ENCODE data around the gene DGKD. TPM values are rescaled to one million over a fixed set of nuclear protein-coding genes. Genes with fewer than 3 reads are reported as not detected.
A peak's percentile ranks its signal among the peaks of the same experiment; 100 is the strongest.

The DGKD gene
- total and polyA plus RNA-seq, 2 donors from 2014 or later, result 2.6 to 32.3 TPM

DNA sequence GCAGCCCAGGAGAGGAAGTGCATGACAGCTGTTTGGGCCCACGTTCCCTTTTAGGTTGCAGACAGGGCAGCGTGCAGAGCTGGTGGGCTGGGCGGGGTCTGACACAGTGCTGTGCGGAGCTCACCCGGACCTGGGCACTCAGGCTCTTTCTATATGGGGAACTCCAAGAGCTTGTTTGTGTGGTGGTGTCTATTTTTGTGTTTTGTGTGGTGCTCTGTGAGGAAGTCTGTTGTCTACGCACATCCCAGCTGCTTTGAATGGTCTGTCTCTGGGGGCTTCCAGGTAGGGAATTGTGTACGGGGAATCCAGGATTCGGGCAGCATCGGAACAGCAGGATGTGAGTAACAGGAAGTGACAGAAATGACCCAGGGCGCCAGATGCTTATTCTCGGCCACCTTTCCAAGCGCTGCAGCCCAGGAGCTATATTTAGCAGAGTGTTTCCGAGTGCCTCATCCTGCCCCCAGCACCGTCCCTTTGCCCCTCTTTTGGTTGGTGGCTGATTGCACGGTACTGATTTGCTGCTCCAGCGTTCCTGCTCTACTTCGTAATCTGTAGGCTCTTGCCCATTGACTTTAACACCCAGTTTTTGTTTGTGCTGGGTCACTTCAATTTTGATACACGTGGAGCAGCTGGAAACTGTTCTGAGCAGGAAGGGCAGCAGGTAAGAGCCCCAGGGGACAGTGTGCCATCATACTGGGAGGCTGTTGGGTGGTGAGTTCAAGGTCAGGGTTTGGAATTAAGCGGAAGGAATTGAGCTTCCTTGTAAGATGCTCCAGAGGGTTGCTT, 64.7 kb downstream of the DGKD start:
- H3K4me3 ChIP-seq (ENCODE audit: low read length in 3 of 3), result no peak overlapping the region
- no peaks in the 10 kb centered on the region for H3K27me3 ChIP-seq (ENCODE audit: control insufficient read depth, insufficient read depth, low read length)
- no peaks in the 10 kb centered on the region for H3K9me3 ChIP-seq (ENCODE audit: control insufficient read depth in 2 of 3, insufficient read depth in 1 of 3, low read length in 3 of 3)
- no peaks in the 10 kb centered on the region for H3K36me3 ChIP-seq (ENCODE audit: control insufficient read depth in 2 of 3, insufficient read depth in 3 of 3, low read length in 3 of 3)
- intact Hi-C loops (cut with DNase I), result no loop called here
- TF ChIP-seq, protein P1, sequence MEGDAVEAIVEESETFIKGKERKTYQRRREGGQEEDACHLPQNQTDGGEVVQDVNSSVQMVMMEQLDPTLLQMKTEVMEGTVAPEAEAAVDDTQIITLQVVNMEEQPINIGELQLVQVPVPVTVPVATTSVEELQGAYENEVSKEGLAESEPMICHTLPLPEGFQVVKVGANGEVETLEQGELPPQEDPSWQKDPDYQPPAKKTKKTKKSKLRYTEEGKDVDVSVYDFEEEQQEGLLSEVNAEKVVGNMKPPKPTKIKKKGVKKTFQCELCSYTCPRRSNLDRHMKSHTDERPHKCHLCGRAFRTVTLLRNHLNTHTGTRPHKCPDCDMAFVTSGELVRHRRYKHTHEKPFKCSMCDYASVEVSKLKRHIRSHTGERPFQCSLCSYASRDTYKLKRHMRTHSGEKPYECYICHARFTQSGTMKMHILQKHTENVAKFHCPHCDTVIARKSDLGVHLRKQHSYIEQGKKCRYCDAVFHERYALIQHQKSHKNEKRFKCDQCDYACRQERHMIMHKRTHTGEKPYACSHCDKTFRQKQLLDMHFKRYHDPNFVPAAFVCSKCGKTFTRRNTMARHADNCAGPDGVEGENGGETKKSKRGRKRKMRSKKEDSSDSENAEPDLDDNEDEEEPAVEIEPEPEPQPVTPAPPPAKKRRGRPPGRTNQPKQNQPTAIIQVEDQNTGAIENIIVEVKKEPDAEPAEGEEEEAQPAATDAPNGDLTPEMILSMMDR (IDR thresholded peaks at IDR 0.05; ENCODE audit: borderline replicate concordance, extremely low read depth, insufficient read depth), result no peak
- H3K27ac ChIP-seq (ENCODE audit: low read depth in 2 of 2, low read length in 2 of 2), result no peak overlapping the region
- H3K9ac ChIP-seq (ENCODE audit: low read length in 3 of 3), result no peak overlapping the region
- peaks cover 0 to 17% (median 13%) of the 10 kb centered on the region in 3 donors for H3K4me1 ChIP-seq (ENCODE audit: control insufficient read depth in 2 of 3, insufficient read depth in 2 of 3, low read depth in 1 of 3, low read length in 3 of 3)
- DNase-seq (peak in 1 of 5 donors; percentile 52), FAIRE-seq (no peak)

DNA sequence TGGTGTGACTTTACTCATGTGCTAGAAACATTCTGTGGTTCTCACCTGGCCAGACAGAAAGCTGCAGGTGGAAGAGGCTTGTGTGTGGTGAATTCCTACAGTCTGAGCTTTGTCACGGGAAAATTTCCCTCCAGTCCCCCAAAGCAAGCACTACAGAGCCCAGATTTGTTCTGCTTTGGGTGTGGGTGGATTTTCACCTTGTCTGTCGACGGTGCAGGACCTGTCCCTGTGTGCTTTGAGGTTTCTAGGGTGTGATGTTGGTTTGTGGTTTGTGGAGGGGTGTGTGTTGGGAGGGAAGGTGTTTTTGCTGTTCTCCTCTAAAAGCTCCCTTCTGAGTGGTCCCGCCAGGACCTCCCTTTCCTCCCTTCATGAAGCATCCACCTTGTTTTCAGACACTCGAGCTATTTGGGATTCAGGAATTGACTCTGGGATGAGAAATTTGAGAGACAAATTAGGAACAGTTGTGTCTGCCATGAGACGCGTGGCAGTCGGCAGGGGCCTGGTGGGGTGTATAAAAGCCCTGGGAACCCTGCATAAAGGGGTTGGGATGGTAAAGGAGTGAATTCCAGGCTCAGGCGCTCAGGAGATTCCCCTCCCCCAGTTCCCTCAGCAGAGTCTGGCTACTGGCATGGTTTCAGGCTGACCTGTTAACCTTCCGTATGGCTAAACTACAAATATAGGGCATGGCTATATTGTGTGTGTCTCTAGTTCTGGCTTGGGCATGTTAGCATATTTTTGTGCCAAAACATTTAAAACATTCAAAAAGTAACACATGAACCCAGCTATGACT, 65.5 kb downstream of the DGKD start:
- no peak for FAIRE-seq

GRCh38 chr2:233421091-233421816, 67.0 kb downstream of the DGKD start:
- Histone ChIP-seq H3K4me3 (ENCODE audit: low read length in 3 of 3) (no peak overlapping the region), H3K4me1 (ENCODE audit: control insufficient read depth in 2 of 3, insufficient read depth in 2 of 3, low read depth in 1 of 3, low read length in 3 of 3) (peaks cover 0 to 10% (median 0%) of the 10 kb centered on the region in 3 donors), H3K27ac (ENCODE audit: low read depth in 2 of 2, low read length in 2 of 2) (no peak overlapping the region), H3K9me3 (ENCODE audit: control insufficient read depth in 2 of 3, insufficient read depth in 1 of 3, low read length in 3 of 3) (no peaks in the 10 kb centered on the region), H3K27me3 (ENCODE audit: control insufficient read depth, insufficient read depth, low read length) (no peaks in the 10 kb centered on the region), H3K9ac (ENCODE audit: low read length in 3 of 3) (no peak overlapping the region), H3K36me3 (ENCODE audit: control insufficient read depth in 2 of 3, insufficient read depth in 3 of 3, low read length in 3 of 3) (no peaks in the 10 kb centered on the region)
- TF ChIP-seq, protein P1 (IDR thresholded peaks at IDR 0.05; ENCODE audit: borderline replicate concordance, extremely low read depth, insufficient read depth), result no peak
- intact Hi-C loops (cut with DNase I), result no loop called here
- DNase-seq, result no peak
- FAIRE-seq, result no peak

More for the DNA sequence above, 65.5 kb downstream of the DGKD start:
- H3K36me3 ChIP-seq (ENCODE audit: control insufficient read depth in 2 of 3, insufficient read depth in 3 of 3, low read length in 3 of 3), result no peaks in the 10 kb centered on the region
- H3K9me3 ChIP-seq (ENCODE audit: control insufficient read depth in 2 of 3, insufficient read depth in 1 of 3, low read length in 3 of 3), result no peaks in the 10 kb centered on the region
- no peak overlapping the region for H3K27ac ChIP-seq (ENCODE audit: low read depth in 2 of 2, low read length in 2 of 2)
- peaks cover 0 to 13% (median 5%) of the 10 kb centered on the region in 3 donors for H3K4me1 ChIP-seq (ENCODE audit: control insufficient read depth in 2 of 3, insufficient read depth in 2 of 3, low read depth in 1 of 3, low read length in 3 of 3)
- intact Hi-C loops (cut with DNase I), result no loop called here
- TF ChIP-seq, protein P1 (IDR thresholded peaks at IDR 0.05; ENCODE audit: borderline replicate concordance, extremely low read depth, insufficient read depth), result no peak
- H3K9ac ChIP-seq (ENCODE audit: low read length in 3 of 3), result no peak overlapping the region
- H3K27me3 ChIP-seq (ENCODE audit: control insufficient read depth, insufficient read depth, low read length), result no peaks in the 10 kb centered on the region
- H3K4me3 ChIP-seq (ENCODE audit: low read length in 3 of 3), result no peak overlapping the region
- peak in 1 of 5 donors; percentile 22 for DNase-seq

All from kidney (tissue), 14 donors.